Left cardiac atrium (tissue), 4 donors: ENCODE data around the gene EPDR1. TPM values are rescaled to one million over a fixed set of nuclear protein-coding genes. Genes with fewer than 3 reads are reported as not detected.
A peak's percentile ranks its signal among the peaks of the same experiment; 100 is the strongest.

ENCODE experiments used
- ATAC-seq, 2 donors: fragments of 200-7000 bp; cut with Tn5 transposase; one replicate each; pipeline ENCODE4 v1.9.1; 2020; ENCODE audit warnings: mild to moderate bottlenecking in 2 of 2, moderate library complexity in 2 of 2
- DNase-seq: peaks from one replicate; pipeline ENCODE4 v3.0.0-alpha.2; 2020
- intact Hi-C, 2 donors: fragments of 100-400 bp; cut with DNase I; formaldehyde crosslinking; loops; one replicate each; pipeline versions ENCODE4 v1.14.1 to v1.15.1; 2022 to 2023
- long read RNA-seq: library from polyadenylated mRNA; unstranded; transcript quantifications from one replicate; pipeline ENCODE4 v2.0.0, GENCODE V29; 2021
- total RNA-seq, 2 donors: library from RNA; stranded (reverse); fragmentation: NEBNext Ultra II Directional; extraction: Animal tissue kit (Norgen Biotek cat#: 25700); gene quantifications; one replicate each; pipeline ENCODE4 v1.2.1, GENCODE V29; 2021
- donor health status: DM: no; HTN: yes; CAD: no.
- donor health status: DM: no; HTN: yes; CAD: no; lungs with severe emphysema.
- donor health status: DM: yes; HTN: yes; CAD: no.
- donor health status: Dilated cardiomyopathy.

The EPDR1 gene
- total RNA-seq = 10 to 100 TPM; 19.2 to 24.2 TPM
- long read RNA-seq, transcript EPDR1-201 (3 exons, 2,599 nt) = major isoform, 11 of 15 reads
- long read RNA-seq, partial matches to known transcripts = 0 of 15 reads
- long read RNA-seq, other reads (novel, unspliced or antisense) = 1 of 15 reads

- DNase-seq (peak; percentile 62), ATAC-seq (peak; percentile 56 to 73)
- intact Hi-C loops = no loop called here
Measured at GRCh38 chr7:37920305-37920848, at the start of gene EPDR1. TSS of gene EPDR1 (plus strand) at chr7:37920640. CDS start at chr7:37920940, 300 bp downstream.

DNA sequence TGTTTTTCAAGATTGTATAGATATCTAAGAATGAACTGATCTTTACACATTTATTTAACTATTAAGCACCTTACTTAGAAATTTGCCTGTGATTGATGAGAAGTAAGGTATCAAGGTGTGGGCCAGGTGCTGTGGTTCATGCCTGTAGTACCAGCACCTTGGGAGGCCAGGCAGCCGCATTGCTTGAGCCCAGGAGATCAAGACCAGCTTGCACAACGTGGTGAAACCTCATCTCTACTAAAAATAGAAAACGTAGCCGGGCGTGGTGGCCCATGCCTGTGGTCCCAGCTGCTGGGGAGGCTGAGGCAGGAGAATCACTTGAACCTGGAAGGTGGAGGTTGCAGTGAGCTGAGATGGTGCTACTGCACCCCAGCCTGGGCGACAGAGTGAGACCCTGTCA is 38.4 kb upstream of the EPDR1 start:
- intact Hi-C loops = no loop called here
- DNase-seq (no peak), ATAC-seq (no peak)

GRCh38 chr7:37893359-37893758 is 27.1 kb upstream of the EPDR1 start:
- intact Hi-C loops = no loop called here
- no peak for DNase-seq
- ATAC-seq = no peak

DNA sequence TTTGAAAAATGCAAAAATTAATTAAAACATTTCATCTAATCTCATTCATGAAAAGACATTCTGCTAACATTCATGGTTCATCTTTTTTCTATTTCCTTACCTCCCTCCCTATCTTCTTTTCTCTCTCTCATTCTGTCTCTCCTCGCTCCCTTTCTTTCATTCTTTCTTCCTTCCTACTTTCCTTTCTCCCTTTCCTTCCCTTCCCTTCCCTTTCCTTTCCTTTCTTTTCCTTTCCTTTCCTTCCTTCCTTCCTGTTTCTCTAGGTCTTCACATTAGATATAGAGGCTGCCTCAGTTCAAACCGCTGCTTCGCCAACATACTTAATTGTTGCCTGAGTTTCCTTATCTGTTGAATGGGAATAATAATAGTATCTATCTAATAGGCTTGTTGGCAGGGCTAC is 25.8 kb upstream of the EPDR1 start:
- intact Hi-C loops = no loop called here
- DNase-seq (no peak), ATAC-seq (no peak)

DNA sequence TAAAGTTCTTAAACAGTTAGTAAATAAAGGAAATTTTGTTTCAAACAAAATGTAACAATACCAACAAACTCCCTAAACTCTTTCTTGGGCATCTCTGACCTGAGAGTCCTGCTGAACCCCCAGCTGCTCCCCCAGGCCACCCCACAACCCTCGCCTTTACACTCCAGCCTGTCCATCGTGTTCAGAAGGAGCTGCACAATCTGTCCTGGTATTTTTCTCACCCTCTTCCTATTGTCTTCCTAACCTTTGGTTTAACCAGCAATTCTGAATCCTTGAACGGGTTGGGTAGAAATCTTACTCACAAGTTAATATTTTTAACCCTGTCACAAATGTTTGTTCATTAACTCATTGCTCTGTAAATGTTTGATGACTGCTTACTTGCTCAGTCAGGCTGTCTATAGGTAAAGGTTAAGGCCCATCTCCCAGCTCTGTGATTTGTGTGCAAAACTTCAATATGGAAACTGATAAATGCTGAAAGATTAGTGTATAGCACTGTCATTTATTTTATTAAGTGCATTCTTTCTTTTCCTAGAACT is 20.7 kb upstream of the EPDR1 start:
- ATAC-seq (no peak), DNase-seq (no peak)
- intact Hi-C loops = loop anchor here (2.0 to 10.0 kb wide), 5 partner anchors 205 to 418 kb away; no protein-coding TSS in a partner anchor

- ATAC-seq (peak; percentile 74 to 79), DNase-seq (no peak)
- intact Hi-C loops = loop anchor here (2.0 to 10.0 kb wide), 5 partner anchors 203 to 416 kb away; no protein-coding TSS in a partner anchor
Measured at GRCh38 chr7:37901236-37901827, 19.1 kb upstream of the EPDR1 start.

DNA sequence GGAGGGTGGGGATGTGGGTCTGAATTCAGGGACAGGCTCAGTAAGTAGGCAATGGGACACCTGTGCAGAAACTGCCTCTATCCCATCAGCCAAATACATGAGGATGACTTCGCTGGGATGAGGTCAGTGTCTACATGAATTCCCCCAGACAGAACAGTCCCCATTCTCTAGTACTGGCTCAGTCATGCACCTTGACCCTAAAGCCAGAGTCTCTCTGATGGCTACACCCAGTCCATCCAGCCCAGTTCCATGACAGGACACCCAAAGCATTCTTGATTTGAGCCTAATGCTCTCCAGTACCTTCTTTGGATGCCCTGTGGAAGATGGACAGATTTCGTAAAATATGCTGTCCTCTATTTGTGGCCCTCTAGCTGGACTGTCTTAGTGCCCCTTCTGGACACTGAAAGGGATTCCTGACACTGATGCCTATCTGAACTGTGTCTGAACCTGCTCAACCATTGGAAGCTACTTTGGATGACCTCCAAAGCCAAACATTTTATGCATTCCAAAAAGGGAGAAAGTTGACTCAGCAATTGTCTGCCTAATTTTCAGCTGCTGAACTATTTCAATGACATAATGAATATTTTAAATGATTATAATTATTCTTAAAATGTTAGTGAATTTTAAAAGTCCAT is 18.4 kb upstream of the EPDR1 start:
- DNase-seq (no peak), ATAC-seq (peak; percentile 41 to 71)
- intact Hi-C loops = loop anchor here (2.0 to 10.0 kb wide), 5 partner anchors 203 to 415 kb away; no protein-coding TSS in a partner anchor

DNA sequence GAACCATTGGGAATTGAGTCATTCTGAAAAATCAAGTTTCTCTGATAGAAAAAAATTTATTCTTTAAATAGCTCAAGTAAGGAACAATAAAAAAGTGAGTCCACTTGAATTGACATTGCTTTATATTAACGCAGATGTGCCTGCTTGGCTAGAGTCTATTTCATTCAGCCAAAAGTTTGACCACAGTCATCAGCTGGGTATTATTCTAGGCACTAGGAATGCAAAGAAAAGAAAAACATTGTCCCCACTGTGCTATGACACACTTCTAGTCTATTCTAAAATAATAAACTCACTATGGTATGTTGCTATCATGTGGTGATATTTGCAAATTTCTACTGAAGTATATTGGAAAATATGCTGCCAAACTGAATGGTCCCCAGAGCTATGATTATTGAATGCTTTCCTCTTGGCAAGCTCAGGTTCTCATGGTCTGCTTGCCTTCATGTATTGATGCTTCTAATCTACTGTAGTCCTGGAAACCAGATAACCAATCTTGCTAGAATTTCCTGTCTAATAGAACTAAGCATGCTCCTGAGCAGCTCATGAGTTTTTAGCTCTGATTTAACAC is 12.1 kb upstream of the EPDR1 start:
- no peak for DNase-seq
- ATAC-seq = peak in 1 of 2 donors; percentile 85
- intact Hi-C loops = loop anchor here in 1 of 2 donors (10.0 kb wide), 1 partner anchor 196 kb away; no protein-coding TSS in a partner anchor

DNA sequence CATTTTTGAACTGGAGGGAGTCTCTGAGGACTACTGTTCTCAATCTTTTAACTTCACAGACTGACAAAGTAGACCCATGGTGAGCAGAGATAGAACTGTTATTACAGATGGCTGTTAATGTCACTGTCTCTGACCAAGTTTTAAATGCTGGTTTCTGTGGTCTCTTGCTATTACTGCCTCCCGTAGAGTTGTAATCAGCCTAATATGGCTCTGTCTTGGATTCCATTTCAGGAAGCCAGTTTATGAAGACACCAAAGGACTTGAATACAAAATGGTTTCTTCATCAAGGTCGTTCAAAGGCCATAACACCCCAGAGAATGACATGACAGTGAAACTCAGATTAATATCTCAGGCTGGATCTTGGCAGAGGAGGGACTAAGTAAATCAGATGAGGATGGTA is 7.7 kb upstream of the EPDR1 start:
- ATAC-seq = no peak
- intact Hi-C loops = no loop called here
- DNase-seq = no peak

- DNase-seq (peak; percentile 45), ATAC-seq (no peak)
- intact Hi-C loops = loop anchor here in 1 of 2 donors (5.0 kb wide), 1 partner anchor 192 kb away; no protein-coding TSS in a partner anchor
Measured at GRCh38 chr7:37915438-37915837, 5.0 kb upstream of the EPDR1 start.

- peak in 1 of 2 donors; percentile 25 for ATAC-seq
- intact Hi-C loops = loop anchor here in 1 of 2 donors (5.0 kb wide), 1 partner anchor 191 kb away; no protein-coding TSS in a partner anchor
- peak; percentile 36 for DNase-seq
Measured at GRCh38 chr7:37916017-37916672, 4.3 kb upstream of the EPDR1 start.

GRCh38 chr7:37916673-37917660 is 3.5 kb upstream of the EPDR1 start, which contains the start of gene SFRP4:
TSS of gene SFRP4 (minus strand) at chr7:37916817. CDS start at chr7:37916537, 280 bp downstream.
- intact Hi-C loops = loop anchor here in 1 of 2 donors (5.0 kb wide), 1 partner anchor 190 kb away; no protein-coding TSS in a partner anchor
- DNase-seq (peak; percentile 72), ATAC-seq (peak; percentile 65 to 80)

DNA sequence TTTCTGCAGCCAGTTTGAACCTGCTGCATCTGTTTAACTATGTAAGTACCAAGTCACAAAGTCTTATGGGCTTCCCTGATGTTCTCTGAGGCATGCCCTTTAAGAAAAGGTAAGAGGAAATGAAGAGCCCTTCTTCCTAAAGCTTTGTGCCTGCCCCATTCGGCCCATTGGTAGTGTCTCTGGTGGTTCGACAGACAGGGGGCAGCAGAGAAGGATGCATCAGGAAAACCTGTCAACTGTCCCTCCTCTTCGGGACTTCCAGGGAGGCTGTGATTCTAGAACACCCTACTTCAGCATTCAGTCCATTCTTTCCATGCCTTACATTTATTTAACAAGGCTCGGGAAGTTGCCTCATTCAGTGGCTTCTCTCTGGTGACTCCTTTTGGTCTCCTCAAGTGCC is 1.9 kb upstream of the EPDR1 start:
- DNase-seq = no peak
- no peak for ATAC-seq
- intact Hi-C loops = loop anchor here in 1 of 2 donors (5.0 kb wide), 1 partner anchor 189 kb away; no protein-coding TSS in a partner anchor

GRCh38 chr7:37920849-37921805 is 687 bp downstream of the EPDR1 start:
- ATAC-seq = peak; percentile 67 to 72
- intact Hi-C loops = no loop called here
- DNase-seq = peak; percentile 45

GRCh38 chr7:37921876-37922275 is 1.4 kb downstream of the EPDR1 start:
- intact Hi-C loops = no loop called here
- DNase-seq (no peak), ATAC-seq (no peak)

GRCh38 chr7:37923996-37924395 is 3.6 kb downstream of the EPDR1 start:
- DNase-seq (no peak), ATAC-seq (no peak)
- intact Hi-C loops = no loop called here
